Measurements from ENCODE around the gene IKZF3.
"Not testable (repeated sequence)": the region's sequence is repeated elsewhere in the genome, so short reads cannot be mapped to it uniquely, and the experiment has no call there.

The IKZF3 gene

GRCh38 chr17:39736319-39737165 lies 127.6 kb downstream of the IKZF3 start:
- intact Hi-C loops (cut with DNase I) = no loop called here
- no peak for DNase-seq

GRCh38 chr17:39735882-39736281 lies 128.2 kb downstream of the IKZF3 start:
- intact Hi-C loops (cut with DNase I) = no loop called here
- no peak for DNase-seq

- intact Hi-C loops (cut with DNase I) = no loop called here
Measured at GRCh38 chr17:39732586-39732985, 131.5 kb downstream of the IKZF3 start.

GRCh38 chr17:39730095-39730921 lies 133.8 kb downstream of the IKZF3 start, which contains the start of gene MIEN1:
TSS of gene MIEN1 (minus strand) at chr17:39730532. CDS start at chr17:39730495, 37 bp downstream.
- intact Hi-C loops (cut with DNase I) = no loop called here

More at GRCh38 chr17:39732586-39732985, 131.5 kb downstream of the IKZF3 start:
- DNase-seq = no peak

GRCh38 chr17:39729280-39729851 lies 134.7 kb downstream of the IKZF3 start:
- no peak for DNase-seq
- intact Hi-C loops (cut with DNase I) = no loop called here

More at GRCh38 chr17:39730095-39730921, 133.8 kb downstream of the IKZF3 start, which contains the start of gene MIEN1:
- peak; percentile 87 to 99 (median 96) for DNase-seq

- intact Hi-C loops (cut with DNase I) = no loop called here
- no peak for DNase-seq
Measured at GRCh38 chr17:39727556-39727955, 136.6 kb downstream of the IKZF3 start.

GRCh38 chr17:39726617-39727016 lies 137.5 kb downstream of the IKZF3 start:
- no peak for DNase-seq
- intact Hi-C loops (cut with DNase I) = no loop called here

- intact Hi-C loops (cut with DNase I); DNase-seq: not testable (repeated sequence)
Measured at GRCh38 chr17:39725923-39726322, 138.2 kb downstream of the IKZF3 start.

- intact Hi-C loops (cut with DNase I) = no loop called here
- DNase-seq = no peak
Measured at GRCh38 chr17:39724731-39725130, 139.4 kb downstream of the IKZF3 start.

GRCh38 chr17:39722965-39723848 lies 140.9 kb downstream of the IKZF3 start:
- no peak for DNase-seq
- intact Hi-C loops (cut with DNase I) = no loop called here

- intact Hi-C loops (cut with DNase I) = no loop called here
- no peak for DNase-seq
Measured at GRCh38 chr17:39722104-39722503, 142.0 kb downstream of the IKZF3 start.

- DNase-seq = peak in 38 of 42 donors; percentile 28 to 91 (median 69)
- intact Hi-C loops (cut with DNase I) = no loop called here
Measured at GRCh38 chr17:39719563-39720355, 144.4 kb downstream of the IKZF3 start.

- DNase-seq = peak in 2 of 42 donors; percentile 35 to 49
- intact Hi-C loops (cut with DNase I) = no loop called here
Measured at GRCh38 chr17:39717660-39718059, 146.5 kb downstream of the IKZF3 start.

- intact Hi-C loops (cut with DNase I) = no loop called here
- peak in 3 of 42 donors; percentile 28 to 51 (median 40) for DNase-seq
Measured at GRCh38 chr17:39716879-39717536, 147.1 kb downstream of the IKZF3 start.

- DNase-seq = no peak
- intact Hi-C loops (cut with DNase I) = no loop called here
Measured at GRCh38 chr17:39716073-39716818, 147.9 kb downstream of the IKZF3 start.

GRCh38 chr17:39715375-39716072 lies 148.6 kb downstream of the IKZF3 start:
- intact Hi-C loops (cut with DNase I) = no loop called here
- DNase-seq = no peak
